Naive thymus-derived CD4-positive, alpha-beta T cell (primary cell): ENCODE results near the gene SLC2A6. TPM values are rescaled to one million over a fixed set of nuclear protein-coding genes. Genes with fewer than 3 reads are reported as not detected.

Experiments used
- ATAC-seq: fragments of 150-1000 bp; cut with Tn5 transposase; 2 replicates; pipeline ENCODE4 v1.10.0; 2021; ENCODE audit warnings: mild to moderate bottlenecking, moderate library complexity
- CTCF ChIA-PET: fragments of 350-600 bp; sonication (Branson Sonifier 250); formaldehyde crosslinking; loops from one replicate; lab custom pipeline; 2021; ENCODE audit warnings: antibody characterized with exemption; lab: Charles Lee
- POLR2A ChIA-PET: fragments of 350-600 bp; sonication (Branson Sonifier 250); formaldehyde crosslinking; loops from one replicate; lab custom pipeline; 2021; ENCODE audit warnings: antibody characterized with exemption, inconsistent platforms; lab: Charles Lee
- DNase-seq, 9 donors: peaks; one replicate each; pipeline versions ENCODE4 v3.0.0 to v3.0.0-alpha.2; 2020 to 2022; ENCODE audit warnings: mixed read lengths in 1 of 9
- H3K27ac ChIP-seq: one replicate; pipeline ENCODE4 v1.7.0; 2013; ENCODE audit warnings: mild to moderate bottlenecking, low read depth, low read length, moderate library complexity
- H3K27me3 ChIP-seq, 2 donors: one replicate each; pipeline ENCODE4 v1.7.0; 2013; ENCODE audit warnings: low read length in 2 of 2, mild to moderate bottlenecking in 2 of 2, moderate library complexity in 2 of 2; ENCODE audit not compliant: control insufficient read depth in 2 of 2, insufficient read depth in 2 of 2
- H3K36me3 ChIP-seq, 3 experiments: 1 replicate in 2 of 3; 2 replicates in 1 of 3; pipeline ENCODE4 v1.7.0; 2013; ENCODE audit warnings: low read length in 3 of 3, mild to moderate bottlenecking in 3 of 3, moderate library complexity in 1 of 3; ENCODE audit not compliant: insufficient read depth in 3 of 3, control insufficient read depth in 2 of 3
- H3K4me1 ChIP-seq, 2 donors: one replicate each; pipeline ENCODE4 v1.7.0; 2013; ENCODE audit warnings: low read length in 2 of 2, mild to moderate bottlenecking in 2 of 2, moderate library complexity in 1 of 2; ENCODE audit not compliant: control insufficient read depth in 2 of 2, insufficient read depth in 2 of 2
- H3K4me3 ChIP-seq: 2 replicates; pipeline ENCODE4 v1.7.0; 2013; ENCODE audit warnings: mild to moderate bottlenecking, low read length
- H3K9me3 ChIP-seq, 3 experiments: 1 replicate in 2 of 3; 2 replicates in 1 of 3; pipeline ENCODE4 v1.7.0; 2013; ENCODE audit warnings: low read length in 3 of 3; ENCODE audit not compliant: control insufficient read depth in 2 of 3
- H3K27ac Mint-ChIP-seq, 9 donors: one replicate each; pipeline ENCODE4 v1.8.0; 2020 to 2022; ENCODE audit warnings: mixed read lengths in 9 of 9, mild to moderate bottlenecking in 8 of 9, moderate library complexity in 5 of 9, inconsistent platforms in 2 of 9
- H3K27me3 Mint-ChIP-seq, 5 donors: one replicate each; pipeline ENCODE4 v1.8.0; 2021 to 2022; ENCODE audit warnings: mixed read lengths in 5 of 5, mild to moderate bottlenecking in 1 of 5
- H3K36me3 Mint-ChIP-seq, 5 donors: one replicate each; pipeline ENCODE4 v1.8.0; 2020 to 2022; ENCODE audit warnings: mixed read lengths in 5 of 5, mild to moderate bottlenecking in 3 of 5, inconsistent platforms in 1 of 5
- H3K4me1 Mint-ChIP-seq, 7 donors: one replicate each; pipeline ENCODE4 v1.8.0; 2020 to 2022; ENCODE audit warnings: mixed read lengths in 7 of 7, mild to moderate bottlenecking in 3 of 7, inconsistent platforms in 1 of 7
- H3K4me3 Mint-ChIP-seq, 10 donors: one replicate each; pipeline ENCODE4 v1.8.0; 2020 to 2022; ENCODE audit warnings: mild to moderate bottlenecking in 10 of 10, mixed read lengths in 10 of 10, moderate library complexity in 6 of 10, inconsistent platforms in 2 of 10
- H3K9me3 Mint-ChIP-seq, 11 donors: one replicate each; pipeline ENCODE4 v1.8.0; 2020 to 2022; ENCODE audit warnings: mixed read lengths in 11 of 11, mild to moderate bottlenecking in 4 of 11, inconsistent platforms in 1 of 11, moderate library complexity in 1 of 11
- intact Hi-C, 2 donors: fragments of 100-400 bp; cut with micrococcal nuclease; formaldehyde crosslinking; loops; one replicate each; pipeline ENCODE4 v1.15.1; 2023
- polyA plus RNA-seq, 2 donors: library from polyadenylated mRNA; unstranded; fragments of 300-500 nt; fragmentation: Illumina TruSeq; gene quantifications; one replicate each; pipeline ENCODE4 v1.2.3, GENCODE V29; 2021
- total RNA-seq, 6 experiments: library from RNA in 5 of 6; stranded (reverse) in 5 of 6; gene quantifications; 1 replicate in 5 of 6; 2 replicates in 1 of 6; pipeline ENCODE4 v1.2.3 and lab custom pipeline; 2021 to 2026

Gene SLC2A6
- total and polyA plus RNA-seq, 7 experiments from 2014 or later = 2.4 to 34.7 (median 3.4) TPM

DNA sequence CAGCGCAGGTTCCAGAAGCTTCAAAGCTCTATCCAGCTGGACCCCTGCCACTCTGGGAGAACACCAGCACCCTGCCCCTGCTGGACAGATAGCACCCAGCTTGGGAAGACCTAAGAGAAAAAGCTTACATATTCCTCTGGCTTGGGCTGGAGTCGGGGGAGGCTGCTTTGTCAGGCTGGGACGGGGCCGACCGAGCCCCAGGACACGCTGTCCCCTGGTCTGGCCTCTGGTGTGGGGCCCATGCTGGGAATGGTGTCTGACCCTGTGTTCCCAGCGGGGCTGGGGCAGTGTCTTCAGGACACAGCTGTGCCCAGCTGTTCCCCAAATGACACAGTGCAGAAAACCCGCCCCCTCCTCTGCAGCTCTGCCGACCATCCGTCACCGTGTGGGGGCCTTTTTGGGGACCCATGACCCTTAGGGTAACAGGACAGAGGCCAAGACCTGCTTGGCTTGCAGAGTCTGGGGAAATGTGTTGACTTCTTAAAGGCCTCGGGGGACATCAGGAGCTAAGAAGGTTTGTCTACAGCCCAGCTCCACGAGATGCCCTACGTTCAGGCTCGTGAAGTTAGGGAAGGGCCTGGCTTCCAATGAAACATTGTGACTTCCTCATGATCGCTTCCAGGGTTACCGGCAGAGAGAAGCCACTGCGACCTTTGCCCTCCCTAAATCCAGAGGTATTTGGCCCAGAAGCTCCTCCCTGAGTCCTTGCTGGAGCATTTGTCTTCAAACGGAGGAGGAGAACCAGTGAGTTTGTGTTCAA lies 20.4 kb upstream of the SLC2A6 start:
- Histone ChIP-seq H3K27ac (no peak overlapping the region), H3K27me3 (no peaks in the 10 kb centered on the region), H3K4me1 (no peaks in the 10 kb centered on the region), H3K9me3 (peaks cover 0 to 8% (median 0%) of the 10 kb centered on the region in 3 experiments), H3K4me3 (no peak overlapping the region), H3K36me3 (no peaks in the 10 kb centered on the region)
- H3K27me3 Mint-ChIP-seq = peaks cover 0 to 10% (median 0%) of the 10 kb centered on the region in 5 donors
- no peak for ATAC-seq
- H3K4me3 Mint-ChIP-seq = no peak overlapping the region
- CTCF ChIA-PET = interaction anchor here (0.6 to 1.3 kb wide), 4 partner anchors 10 to 351 kb away, joined by 3 to 5 read pairs (median 3); no protein-coding TSS in a partner anchor
- H3K36me3 Mint-ChIP-seq = peaks cover 0 to 17% (median 4%) of the 10 kb centered on the region in 5 donors
- POLR2A ChIA-PET = interaction anchor here (0.6 to 1.3 kb wide), 2 partner anchors 10 to 637 kb away, joined by 3 to 4 read pairs; partner anchors contain the start of gene WDR5
- DNase-seq = no peak
- peaks cover 4 to 24% (median 16%) of the 10 kb centered on the region in 11 donors for H3K9me3 Mint-ChIP-seq
- intact Hi-C loops = no loop called here
- H3K27ac Mint-ChIP-seq = no peak overlapping the region
- H3K4me1 Mint-ChIP-seq = no peaks in the 10 kb centered on the region

DNA sequence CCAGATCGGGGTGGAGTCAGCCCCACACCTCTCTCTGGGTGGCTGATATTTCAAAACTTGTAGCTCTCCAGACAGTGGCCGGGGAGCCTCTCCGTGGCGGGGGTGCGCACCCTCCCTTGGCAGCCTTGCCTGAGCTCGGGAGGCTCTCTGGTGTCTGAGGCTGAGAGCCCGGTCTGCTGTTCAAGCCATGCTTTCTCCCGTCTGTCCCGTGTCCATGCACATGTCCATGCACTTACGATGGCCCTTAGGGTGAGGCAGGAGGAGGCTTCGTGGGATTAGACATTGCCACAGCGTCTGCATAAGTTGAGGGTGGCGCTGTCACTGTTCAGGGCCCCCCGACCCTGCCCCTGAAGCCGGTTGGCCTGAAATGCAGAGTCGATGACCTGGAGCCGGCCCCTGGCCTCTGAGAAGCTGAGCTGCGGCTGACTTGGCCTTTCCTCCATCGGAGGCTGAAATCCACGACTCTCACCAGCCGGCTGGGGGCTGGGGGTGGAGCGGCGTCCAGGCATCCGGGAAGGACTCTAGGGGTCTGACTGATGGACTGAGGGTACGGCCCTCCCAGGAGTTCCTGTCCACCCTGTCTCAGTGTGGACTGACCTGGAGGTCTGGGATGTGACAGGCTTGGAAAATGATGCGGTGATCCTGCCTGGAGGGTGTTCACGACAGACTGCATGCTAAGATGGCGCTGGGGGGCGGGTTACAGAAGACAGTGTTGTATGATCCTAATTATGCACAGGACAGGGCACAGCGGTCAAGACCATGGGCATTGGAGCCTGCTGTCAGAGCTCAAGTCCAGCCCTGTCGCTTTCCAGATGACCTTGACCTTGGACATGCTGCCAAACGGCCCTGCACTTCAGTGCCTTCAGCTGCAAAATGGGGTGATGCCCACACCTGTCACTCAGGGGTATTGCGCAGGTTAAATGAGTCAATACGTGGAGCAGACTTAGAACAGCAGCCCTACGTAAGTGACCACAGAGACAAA lies 18.3 kb upstream of the SLC2A6 start:
- Mint-ChIP-seq H3K27ac (peak overlapping the region in 1 of 9 donors; percentile 65), H3K36me3 (peaks cover 0 to 11% (median 3%) of the 10 kb centered on the region in 5 donors), H3K4me1 (no peaks in the 10 kb centered on the region), H3K9me3 (peaks cover 4 to 18% (median 8%) of the 10 kb centered on the region in 11 donors), H3K27me3 (peaks cover 0 to 8% (median 0%) of the 10 kb centered on the region in 5 donors), H3K4me3 (no peak overlapping the region)
- intact Hi-C loops = no loop called here
- DNase-seq = no peak
- Histone ChIP-seq H3K9me3 (peaks cover 0 to 8% (median 0%) of the 10 kb centered on the region in 3 experiments), H3K27me3 (no peaks in the 10 kb centered on the region), H3K4me1 (no peaks in the 10 kb centered on the region), H3K4me3 (no peak overlapping the region), H3K27ac (no peak overlapping the region), H3K36me3 (no peaks in the 10 kb centered on the region)
- ATAC-seq = no peak
- POLR2A ChIA-PET = interaction anchor here (2.3 kb wide), 1 partner anchor 12 kb away, joined by 13 read pairs; no protein-coding TSS in a partner anchor
- CTCF ChIA-PET = interaction anchor here (0.7 to 1.9 kb wide), 2 partner anchors 11 to 311 kb away, joined by 3 to 13 read pairs; no protein-coding TSS in a partner anchor

DNA sequence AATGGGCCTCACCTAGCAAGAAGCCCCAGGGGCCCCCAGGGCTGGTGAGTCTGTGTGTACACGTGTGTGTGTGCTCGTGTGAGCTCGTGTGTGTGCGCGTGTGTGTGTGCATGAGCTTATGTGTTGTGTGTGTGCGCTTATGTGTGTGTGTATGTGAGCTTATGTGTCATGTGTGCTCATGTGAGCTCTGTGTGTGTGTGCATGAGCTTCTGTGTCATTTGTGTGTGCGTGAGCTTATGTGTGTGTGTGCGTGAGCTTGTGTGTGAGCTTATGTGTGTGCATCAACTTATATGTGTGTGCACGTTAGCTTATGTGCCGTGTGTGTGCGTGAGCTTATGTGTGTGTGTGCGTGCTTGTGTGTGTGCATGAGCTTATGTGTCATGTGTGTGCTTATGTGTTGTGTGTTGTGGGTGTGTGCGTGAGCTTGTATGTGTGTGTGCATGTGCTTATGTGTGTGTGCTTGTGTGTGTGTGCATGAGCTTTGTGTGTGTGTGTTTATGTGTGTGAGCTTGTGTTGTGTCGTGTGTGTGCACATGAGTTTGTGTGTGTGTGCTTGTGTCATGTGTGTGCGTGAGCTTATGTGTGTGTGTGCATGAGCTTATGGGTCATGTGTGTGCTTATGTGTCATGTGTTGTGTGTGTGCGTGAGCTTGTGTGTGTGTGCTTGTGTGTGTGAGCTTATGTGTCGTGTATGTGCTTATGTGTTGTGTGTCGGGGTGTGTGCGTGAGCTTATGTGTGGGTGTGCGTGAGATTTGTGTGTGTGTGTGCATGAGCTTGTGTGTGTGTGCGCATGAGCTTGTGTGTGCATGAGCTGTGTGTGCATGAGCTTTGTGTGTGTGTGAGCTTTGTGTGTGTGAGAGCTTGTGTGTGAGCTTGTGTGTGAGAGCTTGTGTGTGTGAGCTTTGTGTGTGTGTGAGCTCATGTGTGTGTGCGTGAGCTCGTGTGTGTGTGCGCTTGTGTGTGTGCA lies 16.7 kb upstream of the SLC2A6 start:
- Histone ChIP-seq H3K27ac (no peak overlapping the region), H3K36me3 (no peaks in the 10 kb centered on the region), H3K4me3 (no peak overlapping the region), H3K9me3 (no peaks in the 10 kb centered on the region), H3K4me1 (no peaks in the 10 kb centered on the region), H3K27me3 (no peaks in the 10 kb centered on the region)
- intact Hi-C loops = no loop called here
- no peaks in the 10 kb centered on the region for H3K4me1 Mint-ChIP-seq
- H3K4me3 Mint-ChIP-seq = no peak overlapping the region
- ChIA-PET POLR2A (interaction anchor here (2.3 kb wide), 1 partner anchor 14 kb away, joined by 13 read pairs; no protein-coding TSS in a partner anchor), CTCF (interaction anchor here (0.6 to 1.9 kb wide), 5 partner anchors 9 to 314 kb away, joined by 3 to 13 read pairs (median 3); no protein-coding TSS in a partner anchor)
- no peak for ATAC-seq
- peaks cover 0 to 6% (median 0%) of the 10 kb centered on the region in 5 donors for H3K27me3 Mint-ChIP-seq
- DNase-seq = no peak
- no peak overlapping the region for H3K27ac Mint-ChIP-seq
- H3K36me3 Mint-ChIP-seq = no peaks in the 10 kb centered on the region
- H3K9me3 Mint-ChIP-seq = peaks cover 0 to 6% (median 0%) of the 10 kb centered on the region in 11 donors

- no peak overlapping the region for H3K27ac ChIP-seq
- Mint-ChIP-seq H3K36me3 (no peaks in the 10 kb centered on the region), H3K27me3 (peaks cover 0 to 6% (median 0%) of the 10 kb centered on the region in 5 donors), H3K4me3 (no peak overlapping the region), H3K9me3 (peaks cover 0 to 4% (median 0%) of the 10 kb centered on the region in 11 donors), H3K27ac (no peak overlapping the region), H3K4me1 (no peaks in the 10 kb centered on the region)
- H3K4me1 ChIP-seq = no peaks in the 10 kb centered on the region
- POLR2A ChIA-PET = no interaction called here
- no peak for ATAC-seq
- intact Hi-C loops = no loop called here
- no peaks in the 10 kb centered on the region for H3K36me3 ChIP-seq
- no peaks in the 10 kb centered on the region for H3K9me3 ChIP-seq
- CTCF ChIA-PET = interaction anchor here (0.6 to 1.9 kb wide), 4 partner anchors 8 to 331 kb away, joined by 3 to 13 read pairs (median 4); no protein-coding TSS in a partner anchor
- H3K27me3 ChIP-seq = no peaks in the 10 kb centered on the region
- DNase-seq = no peak
- H3K4me3 ChIP-seq = no peak overlapping the region
Measured at GRCh38 chr9:133494636-133495326, 15.9 kb upstream of the SLC2A6 start.

DNA sequence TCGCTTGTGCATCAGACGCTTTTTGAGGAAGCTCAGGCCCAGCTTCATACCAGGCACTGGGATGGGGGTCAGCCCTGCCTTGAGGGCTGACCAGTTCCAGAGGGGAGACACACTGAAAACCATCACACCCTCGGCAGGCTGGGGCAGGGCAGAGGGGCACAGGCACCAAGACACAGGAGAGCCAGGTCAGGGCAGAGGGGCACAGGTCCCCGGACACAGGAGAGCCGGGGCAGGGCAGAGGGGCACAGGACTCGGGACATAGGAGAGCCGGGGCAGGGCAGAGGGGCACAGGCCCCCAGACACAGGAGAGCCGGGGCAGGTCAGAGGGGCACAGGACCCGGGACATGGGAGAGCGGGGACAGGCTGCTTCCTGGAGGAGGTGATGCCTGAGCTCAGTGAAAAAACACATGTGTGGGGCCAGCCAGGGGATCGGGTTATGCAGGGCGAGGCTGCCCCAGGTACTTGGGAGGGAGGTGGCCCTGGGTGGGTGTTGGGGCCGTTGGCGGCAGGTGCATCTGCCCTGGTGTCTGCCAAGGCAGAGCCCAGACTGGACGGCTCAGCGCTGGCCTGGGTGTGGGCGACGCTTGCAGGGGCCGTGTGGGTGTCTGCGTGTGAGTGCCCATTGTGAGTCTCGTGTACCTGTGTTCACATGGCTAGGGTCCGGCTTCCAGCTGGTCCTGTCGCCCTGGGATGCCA lies 15.1 kb upstream of the SLC2A6 start:
- no peaks in the 10 kb centered on the region for H3K9me3 ChIP-seq
- no peak overlapping the region for H3K4me3 Mint-ChIP-seq
- H3K27ac Mint-ChIP-seq = no peak overlapping the region
- H3K4me1 Mint-ChIP-seq = no peaks in the 10 kb centered on the region
- ATAC-seq (no peak), DNase-seq (no peak)
- no peak overlapping the region for H3K4me3 ChIP-seq
- peaks cover 0 to 4% (median 0%) of the 10 kb centered on the region in 11 donors for H3K9me3 Mint-ChIP-seq
- H3K4me1 ChIP-seq = no peaks in the 10 kb centered on the region
- no peak overlapping the region for H3K27ac ChIP-seq
- POLR2A ChIA-PET = no interaction called here
- CTCF ChIA-PET = interaction anchor here (0.6 kb wide), 1 partner anchor 330 kb away, joined by 3 read pairs; no protein-coding TSS in a partner anchor
- H3K27me3 ChIP-seq = no peaks in the 10 kb centered on the region
- no peaks in the 10 kb centered on the region for H3K36me3 Mint-ChIP-seq
- no peaks in the 10 kb centered on the region for H3K36me3 ChIP-seq
- intact Hi-C loops = no loop called here
- H3K27me3 Mint-ChIP-seq = peaks cover 0 to 6% (median 0%) of the 10 kb centered on the region in 5 donors
